ENCODE results near the gene MBTPS2.
"Not testable (repeated sequence)": the region's sequence is repeated elsewhere in the genome, so short reads cannot be mapped to it uniquely, and the experiment has no call there.

The MBTPS2 gene

DNA sequence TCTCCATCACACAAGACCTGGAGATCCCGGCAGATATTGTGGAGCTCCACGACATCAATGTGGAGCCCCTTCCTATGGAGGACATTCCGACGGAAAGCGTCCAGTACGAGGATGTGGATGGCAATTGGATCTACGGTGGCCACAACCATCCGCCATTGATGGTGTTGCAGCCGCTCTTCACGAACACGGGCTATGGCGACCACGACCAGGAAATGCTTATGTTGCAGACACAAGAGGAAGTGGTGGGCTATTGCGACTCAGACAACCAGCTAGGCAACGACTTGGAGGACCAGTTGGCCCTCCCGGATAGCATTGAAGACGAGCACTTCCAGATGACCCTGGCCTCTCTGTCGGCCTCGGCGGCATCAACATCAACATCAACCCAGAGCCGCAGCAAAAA is 17.1 kb downstream of the MBTPS2 start:
- DNase-seq (ENCODE audit: low read depth in 3 of 3): no peak

DNA sequence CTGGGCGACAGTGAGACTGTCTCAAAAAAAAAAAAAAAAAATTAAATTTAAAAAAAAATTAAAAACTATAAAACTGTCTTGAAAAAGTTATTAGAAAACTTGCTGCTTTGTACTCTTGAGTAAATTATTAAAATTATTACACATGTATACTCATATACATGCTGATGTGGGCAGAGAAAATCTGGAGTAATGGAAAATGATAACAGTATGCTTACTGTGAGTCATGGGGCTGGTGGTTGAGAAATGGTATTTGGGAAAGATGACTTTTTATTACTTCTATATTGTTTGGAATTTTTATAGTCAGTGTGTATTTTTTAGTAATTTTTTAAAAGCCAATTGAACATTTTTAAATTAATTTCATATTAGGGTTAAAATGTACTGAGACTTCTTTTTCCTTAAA is 23.8 kb downstream of the MBTPS2 start:
- DNase-seq (ENCODE audit: low read depth in 3 of 3): no peak

DNA sequence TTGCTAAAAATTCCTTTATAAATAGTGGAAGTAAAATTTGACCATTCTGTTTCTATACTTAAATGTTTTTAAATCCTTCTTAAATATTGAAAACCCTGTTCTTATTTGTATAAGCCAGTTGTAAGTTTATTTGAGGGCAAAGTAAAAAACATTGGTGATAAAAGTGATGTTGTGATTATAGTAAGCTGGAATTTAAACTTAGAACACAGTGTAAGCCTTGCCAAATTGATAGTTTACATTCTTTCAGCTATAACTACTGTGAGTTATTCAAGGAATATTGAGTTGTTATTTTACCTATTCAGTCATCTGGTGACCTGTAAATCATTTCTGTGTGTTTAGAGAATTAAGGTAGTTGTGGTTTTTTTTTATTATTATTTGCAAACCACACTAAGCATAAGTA is 26.0 kb downstream of the MBTPS2 start:
- no peak for DNase-seq (ENCODE audit: low read depth in 3 of 3)

DNA sequence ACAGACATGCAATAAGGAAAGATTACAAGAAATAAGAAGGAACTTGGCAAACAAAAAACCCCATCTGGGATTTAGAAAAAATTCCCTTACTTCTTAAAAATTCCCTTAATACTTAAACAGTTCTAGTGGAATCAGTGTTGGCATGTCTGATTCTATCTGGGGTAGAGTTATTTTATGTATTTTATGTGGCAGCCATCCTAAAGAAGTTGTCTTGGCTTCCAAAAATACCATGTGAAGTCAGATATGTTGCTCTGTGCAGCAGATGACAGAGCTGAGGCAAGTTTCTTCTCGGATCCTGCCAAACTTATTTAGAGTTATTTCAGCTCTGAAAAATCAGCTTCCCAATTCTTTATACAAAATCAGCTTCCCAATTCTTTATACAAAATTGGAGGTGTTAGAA is 31.1 kb downstream of the MBTPS2 start:
- DNase-seq (ENCODE audit: low read depth in 3 of 3): no peak

DNA sequence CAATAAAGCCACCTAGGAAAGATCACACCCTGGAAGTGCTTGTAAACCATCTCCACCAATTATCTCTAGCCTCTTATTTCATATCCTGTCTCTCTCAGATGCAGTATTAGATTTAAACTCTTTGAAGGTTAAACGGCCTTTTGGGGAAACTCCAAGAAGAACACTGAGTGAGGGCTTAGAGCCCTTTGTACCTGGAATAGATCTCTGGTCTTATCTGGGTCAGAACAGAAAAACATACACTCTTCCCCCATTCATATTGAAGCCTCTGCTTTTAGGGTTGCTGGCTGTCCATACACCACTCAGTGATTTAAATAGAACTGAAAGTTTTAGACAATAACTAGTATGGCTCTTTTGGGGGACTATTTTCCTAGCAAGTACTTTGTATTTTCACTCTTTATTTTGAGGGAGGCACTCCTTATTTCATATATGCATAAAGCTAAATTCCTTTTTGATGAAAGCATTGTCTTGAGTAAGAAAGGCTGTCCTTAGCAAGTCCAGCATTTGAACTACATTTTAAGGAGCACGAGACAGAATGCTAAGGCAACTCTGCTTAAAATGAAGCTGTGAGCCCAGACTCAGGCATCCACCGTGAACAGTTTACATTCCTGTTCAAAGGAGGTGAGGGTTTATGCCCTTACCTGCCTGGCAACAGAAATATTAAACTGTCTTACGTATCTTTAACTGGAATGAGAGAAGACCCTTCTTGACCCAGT is 33.8 kb downstream of the MBTPS2 start:
- DNase-seq (ENCODE audit: low read depth in 3 of 3): no peak

DNA sequence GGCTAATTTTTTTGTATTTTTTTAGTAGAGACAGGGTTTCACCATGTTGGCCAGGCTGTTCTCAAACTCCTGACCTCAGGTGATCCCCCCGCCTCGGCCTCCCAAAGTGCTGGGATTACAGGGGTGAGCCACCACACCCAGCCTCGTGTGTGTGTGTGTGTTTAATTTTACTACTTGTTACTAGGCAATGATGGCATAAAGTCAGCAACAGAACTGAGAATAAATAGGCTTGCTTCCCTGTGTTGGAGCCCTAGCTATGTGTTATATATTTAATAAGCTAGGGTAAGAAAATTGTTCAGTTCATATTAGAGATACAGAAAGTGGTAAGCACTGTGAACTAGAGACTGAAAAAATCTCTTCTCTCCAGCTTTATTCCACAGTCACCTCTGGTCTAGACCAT is 34.8 kb downstream of the MBTPS2 start:
- DNase-seq (ENCODE audit: low read depth in 3 of 3): not testable (repeated sequence)

DNA sequence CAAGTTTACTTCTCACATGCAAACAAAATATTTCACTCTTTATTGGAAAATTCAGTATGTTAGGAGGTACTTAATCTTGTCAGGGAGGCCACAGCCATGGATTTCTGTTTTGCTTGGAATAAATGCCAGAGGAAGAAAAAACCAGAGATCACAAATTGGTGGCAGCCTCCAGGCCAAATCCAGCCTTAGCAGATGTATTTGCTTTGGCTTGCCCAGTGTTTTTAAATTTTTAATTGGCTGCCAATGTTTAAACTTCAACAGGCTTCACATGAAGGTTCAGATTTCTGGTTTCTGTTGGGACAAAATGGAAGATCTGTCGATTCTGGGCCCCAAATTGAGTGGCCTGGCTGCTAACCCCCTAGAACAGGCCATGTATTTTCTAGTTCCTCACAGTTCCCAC is 35.6 kb downstream of the MBTPS2 start:
- DNase-seq (ENCODE audit: low read depth in 3 of 3): no peak

DNA sequence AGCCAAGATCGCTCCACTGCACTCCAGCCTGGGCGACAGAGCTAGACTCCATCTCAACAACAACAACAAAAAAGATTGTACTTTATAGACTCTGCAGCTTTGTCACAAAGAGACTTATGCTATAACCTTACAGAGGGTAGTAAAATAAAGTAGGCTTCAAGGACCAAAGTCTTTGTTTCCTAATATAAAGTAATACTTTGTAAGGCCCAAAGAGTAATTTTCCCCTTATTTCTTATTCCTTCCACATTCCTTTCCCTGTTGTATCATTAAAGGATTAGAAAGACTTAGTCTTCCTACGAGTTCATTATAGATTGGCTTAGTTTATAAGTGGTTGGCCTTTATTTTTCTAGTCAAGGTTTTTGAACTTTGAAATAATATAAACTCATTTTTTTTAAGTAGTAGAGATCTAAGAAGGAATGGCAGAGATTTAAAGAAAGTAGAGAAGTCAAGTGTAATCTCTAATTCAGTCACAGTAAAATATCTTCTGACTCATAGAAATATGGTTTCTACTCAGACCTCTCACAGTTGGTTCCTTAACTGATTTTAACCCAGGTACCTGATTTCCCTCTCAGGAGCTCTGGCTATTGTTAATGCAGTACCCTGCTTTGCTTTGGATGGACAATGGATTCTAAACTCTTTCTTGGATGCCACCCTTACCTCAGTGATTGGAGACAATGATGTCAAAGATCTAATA is 42.6 kb downstream of the MBTPS2 start:
- DNase-seq (ENCODE audit: low read depth in 3 of 3): no peak

DNA sequence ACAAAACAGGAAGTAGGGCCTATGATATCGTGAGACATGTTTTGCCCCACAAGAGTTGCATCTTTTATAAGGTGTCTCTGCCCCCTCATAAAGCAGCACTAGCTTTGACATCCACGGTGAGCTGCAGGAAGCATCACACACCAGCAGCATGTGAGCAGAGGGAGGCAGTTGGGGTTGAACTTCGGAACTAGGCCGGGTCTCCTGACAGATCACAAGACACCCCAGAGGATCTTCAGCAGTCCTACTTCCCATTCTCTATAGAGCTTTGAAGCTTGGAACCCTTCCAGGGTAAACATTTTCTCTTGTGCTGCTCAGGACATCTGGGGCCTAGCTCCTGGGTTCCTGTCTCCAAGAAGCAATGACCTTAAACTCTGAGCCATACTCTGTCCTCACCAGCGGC is 43.8 kb downstream of the MBTPS2 start:
- no peak for DNase-seq (ENCODE audit: low read depth in 3 of 3)

DNA sequence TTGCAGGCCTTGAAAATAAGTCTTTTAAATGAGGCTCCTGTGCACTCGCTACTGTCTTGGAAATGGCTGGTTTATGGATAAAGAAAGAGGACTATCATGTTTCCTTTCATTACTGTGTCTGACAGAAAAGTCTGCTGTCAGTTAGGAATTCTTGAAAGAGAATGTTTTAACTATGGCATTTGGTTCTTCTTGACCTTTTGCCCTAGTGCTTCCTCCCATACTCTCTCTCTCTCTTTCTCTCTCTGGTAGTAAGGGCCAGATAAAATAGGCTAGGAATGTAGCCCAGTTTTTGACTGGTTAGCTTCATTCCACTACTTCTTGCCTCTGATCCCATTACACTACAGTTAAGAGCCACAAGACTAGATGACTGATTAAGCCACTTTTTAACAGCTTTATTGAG is 46.2 kb downstream of the MBTPS2 start:
- DNase-seq (ENCODE audit: low read depth in 3 of 3): no peak

DNA sequence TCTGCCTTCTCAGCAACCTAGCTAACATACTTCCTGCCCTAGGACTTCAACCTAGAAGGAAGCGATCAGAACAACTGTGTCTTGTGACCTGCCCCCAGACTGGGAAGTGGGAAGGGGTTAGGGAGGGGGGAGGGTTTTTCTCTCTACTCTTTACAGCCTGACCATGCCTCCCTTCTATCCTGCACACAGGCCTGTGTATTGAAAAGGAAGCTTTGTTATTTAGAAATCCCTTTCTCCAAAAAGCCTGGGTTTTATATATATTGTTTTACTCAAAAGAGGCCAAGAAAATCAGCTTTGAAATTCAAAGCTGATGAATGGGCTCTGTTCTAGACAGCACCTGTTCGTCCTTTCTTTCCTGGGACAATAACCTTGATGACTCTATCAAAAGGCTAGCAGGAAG is 65.9 kb downstream of the MBTPS2 start:
- no peak for DNase-seq (ENCODE audit: low read depth in 3 of 3)

DNA sequence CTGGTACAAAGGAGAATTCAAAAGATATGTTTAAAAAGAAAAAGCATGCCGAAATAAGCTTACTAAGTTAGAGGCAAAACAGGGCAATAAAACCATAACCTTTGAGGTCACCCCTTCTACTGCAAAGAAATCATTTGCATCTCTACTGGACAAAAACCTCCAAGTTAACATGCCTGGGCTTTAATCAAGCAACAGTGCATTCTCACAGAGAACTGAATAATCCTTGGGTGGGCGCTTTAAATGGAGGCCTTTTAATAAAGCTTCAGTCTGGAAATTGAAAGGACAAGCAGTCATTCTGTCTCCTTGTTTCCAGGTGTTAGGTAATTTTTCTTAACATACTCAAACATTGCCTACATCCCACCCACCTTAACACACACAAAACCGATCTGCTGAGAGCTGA is 66.5 kb downstream of the MBTPS2 start:
- no peak for DNase-seq (ENCODE audit: low read depth in 3 of 3)

DNA sequence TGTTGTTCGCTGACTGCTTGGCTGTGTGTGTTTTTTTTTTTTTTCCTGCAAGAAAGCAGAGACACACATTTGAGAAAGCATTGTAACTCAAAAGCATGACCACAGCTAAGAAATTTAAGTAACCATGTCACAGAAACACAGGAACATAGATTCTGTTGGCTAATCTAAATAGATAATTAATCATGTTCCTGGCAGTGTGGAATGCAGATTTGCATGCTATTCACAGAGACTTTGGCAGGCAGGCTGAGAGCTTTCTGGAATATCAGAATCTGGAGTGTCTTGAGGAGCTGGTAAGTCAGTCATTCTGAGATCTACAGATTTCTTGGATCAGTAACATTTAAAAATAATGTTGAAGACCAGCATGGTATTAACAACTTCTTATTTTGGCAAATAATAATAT is 67.8 kb downstream of the MBTPS2 start:
- DNase-seq (ENCODE audit: low read depth in 3 of 3): no peak

DNA sequence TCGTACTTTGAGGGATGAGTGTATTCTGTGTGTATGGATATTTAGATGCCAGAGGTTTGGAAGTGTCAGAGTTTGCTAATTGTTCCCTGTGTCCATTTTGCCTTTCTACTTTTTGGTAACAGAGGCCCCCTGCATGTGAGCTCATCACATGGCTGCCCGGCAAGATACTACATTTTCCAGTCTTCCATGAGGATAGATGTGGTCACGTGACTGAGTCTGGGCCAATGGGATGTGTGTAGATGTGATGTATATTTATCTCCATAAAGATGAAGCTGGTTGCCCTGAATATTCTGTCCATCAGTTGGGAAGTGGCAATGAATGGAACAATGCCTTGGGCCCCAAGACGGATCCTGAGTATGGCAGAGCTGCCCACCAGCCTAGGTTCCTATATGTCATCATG is 72.1 kb downstream of the MBTPS2 start:
- no peak for DNase-seq (ENCODE audit: low read depth in 3 of 3)

DNA sequence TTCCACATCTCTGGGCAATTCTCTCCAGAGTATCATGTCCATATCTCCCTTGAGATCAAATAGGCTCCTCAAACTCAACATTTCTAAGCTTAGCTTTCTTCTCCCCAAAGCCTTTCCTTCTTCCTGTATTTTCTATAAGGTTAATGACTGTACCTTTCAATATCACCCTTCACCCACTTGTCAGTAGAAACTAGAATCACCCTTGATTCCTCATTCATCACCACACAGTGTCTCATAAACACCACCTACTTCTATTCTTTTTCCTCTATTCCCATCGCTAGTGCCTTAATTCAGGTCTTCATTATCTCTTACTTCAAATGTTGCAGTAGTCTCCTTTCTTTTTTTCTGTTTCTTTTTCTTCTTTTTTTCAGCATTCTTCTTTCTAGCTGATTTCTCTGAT is 72.8 kb downstream of the MBTPS2 start:
- no peak for DNase-seq (ENCODE audit: low read depth in 3 of 3)

DNA sequence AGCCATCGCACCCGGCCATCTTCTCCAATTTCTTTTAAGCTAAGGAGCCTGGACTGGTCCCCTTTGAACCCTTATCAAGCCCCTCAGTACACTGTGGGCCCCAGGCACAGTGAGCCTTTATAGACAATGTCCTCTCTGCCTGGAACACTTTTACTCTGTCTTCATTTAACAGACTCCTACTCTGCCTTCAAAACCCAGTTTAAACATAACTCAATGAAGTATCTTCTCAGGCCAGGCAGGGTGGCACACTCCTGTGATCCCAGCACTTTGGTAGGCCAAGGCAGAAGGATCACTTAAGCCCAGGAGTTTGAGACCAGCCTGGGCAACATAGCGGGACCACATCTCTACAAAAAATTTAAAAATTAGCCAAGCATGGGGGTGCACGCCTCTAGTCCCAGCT is 73.6 kb downstream of the MBTPS2 start:
- no peak for DNase-seq (ENCODE audit: low read depth in 3 of 3)

DNA sequence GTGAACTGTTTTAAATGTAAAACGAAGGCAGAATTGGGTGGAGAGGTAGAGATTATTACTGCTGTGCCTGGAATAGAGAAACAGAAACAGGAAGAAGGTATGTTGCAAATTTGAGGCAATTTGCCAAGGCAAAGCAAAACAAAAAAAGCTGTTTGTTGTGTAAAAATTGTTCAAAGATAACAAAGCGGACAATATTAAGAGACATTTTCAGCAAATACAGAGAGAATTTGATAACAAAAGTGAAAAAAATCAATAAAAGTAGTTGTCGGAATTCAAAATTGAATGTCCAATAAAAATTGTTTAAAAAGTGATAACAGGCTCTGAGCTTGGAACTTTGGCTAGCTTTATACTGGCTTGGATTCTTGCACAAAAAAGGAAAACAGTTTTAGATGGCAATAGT is 86.7 kb downstream of the MBTPS2 start:
- DNase-seq (ENCODE audit: low read depth in 3 of 3): no peak

DNA sequence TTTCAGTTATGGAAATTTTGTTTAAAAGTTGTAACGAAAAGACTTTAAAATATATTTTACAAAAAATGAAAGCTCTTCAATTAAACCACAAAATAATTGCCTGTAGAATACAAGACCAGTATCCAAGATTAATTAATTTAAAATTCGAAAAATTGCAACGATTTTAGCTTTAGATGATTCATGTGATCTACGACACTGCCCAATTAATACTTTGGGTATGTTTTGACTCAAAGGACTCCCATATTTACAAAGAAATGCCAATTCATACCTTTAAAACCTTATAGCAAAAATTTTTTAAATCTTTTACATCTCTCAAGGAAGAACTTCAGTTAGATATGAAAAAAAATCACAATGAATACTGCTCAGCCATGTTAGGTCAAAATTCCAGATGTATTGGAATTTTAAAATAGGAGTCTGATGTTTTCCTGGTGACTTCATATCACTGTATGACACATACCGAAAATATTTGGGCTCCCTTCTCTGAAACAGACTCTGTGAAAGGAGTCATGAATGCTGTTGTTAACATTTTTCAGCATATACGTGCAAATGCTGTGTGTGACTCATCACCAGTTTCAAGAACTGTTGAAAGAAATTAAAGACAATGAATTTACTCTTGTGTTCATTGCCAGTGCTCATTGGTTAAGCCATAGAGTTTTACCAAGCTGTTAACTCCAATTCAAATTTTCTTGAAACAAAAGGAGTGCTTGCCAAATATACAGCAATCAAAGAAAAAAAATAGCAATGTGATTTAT is 87.3 kb downstream of the MBTPS2 start:
- DNase-seq (ENCODE audit: low read depth in 3 of 3): no peak

DNA sequence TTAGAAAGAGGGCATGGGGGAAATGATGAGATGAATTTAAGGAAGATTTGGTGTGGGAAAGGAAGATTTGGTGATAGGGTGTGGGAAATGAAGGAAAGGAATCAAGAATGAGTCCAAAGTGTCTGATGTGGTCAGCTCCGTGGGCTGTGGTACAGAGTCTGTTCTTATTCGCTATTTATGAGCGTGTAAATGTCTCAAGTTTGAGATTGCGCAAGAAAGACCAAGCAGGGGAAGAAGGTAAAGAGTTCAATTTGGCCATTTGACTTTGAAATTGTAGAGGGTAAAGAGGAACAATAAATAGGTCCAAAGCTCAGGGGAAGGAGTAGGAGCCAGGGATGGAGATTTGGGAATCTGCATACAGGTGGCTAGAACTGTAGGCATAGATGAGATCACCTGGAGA is 89.8 kb downstream of the MBTPS2 start:
- DNase-seq (ENCODE audit: low read depth in 3 of 3): no peak

DNA sequence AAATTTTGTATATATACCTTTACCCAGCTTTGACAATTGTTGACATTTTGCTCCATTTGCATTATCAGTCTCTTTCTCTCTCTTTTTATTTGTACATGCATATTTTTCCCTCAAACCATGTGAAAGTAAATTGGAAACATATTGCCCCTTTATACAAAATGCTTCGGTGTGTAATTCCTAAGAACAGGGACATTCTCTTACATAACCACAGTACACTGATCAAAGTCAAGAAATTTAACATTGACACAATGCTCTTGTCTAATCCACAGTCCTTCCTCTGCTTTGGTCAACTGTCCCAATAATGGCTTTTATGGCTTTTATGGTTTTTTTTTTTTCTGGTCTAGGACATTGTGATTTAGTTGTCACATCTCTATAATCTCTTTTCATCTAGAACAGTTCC is 91.6 kb downstream of the MBTPS2 start:
- no peak for DNase-seq (ENCODE audit: low read depth in 3 of 3)

DNA sequence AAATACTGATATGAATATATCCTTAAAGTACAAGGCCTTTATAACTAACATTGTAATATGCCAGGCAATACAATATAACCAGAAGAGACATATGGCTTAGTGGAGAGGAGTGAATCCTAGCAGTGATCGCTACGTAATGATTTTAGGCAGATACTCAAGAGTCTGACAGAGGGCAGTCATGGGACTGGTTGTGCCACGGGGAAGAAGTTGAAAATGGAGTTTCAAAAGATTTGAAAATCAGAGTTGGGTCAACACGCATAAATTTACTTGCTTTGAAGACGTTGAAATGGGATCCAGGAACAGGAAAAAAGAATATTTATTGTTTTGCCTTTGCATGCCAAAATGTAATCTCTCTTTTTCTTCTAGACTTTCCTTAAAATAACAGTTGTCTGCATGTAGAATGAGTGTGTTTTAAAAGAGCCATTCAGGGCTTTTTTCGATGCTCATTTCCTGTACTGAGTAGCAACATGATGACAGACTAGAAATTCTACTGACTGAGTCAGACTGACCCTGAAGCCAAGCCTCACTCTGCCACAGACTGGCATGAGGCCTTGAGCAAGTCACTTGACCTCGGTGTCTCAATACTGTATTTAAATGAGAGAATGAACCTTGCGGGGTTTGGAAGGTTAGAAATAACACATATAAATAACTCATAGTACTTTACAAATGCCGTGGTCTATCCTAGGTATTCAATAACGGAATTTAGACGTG is 93.0 kb downstream of the MBTPS2 start:
- DNase-seq (ENCODE audit: low read depth in 3 of 3): no peak

DNA sequence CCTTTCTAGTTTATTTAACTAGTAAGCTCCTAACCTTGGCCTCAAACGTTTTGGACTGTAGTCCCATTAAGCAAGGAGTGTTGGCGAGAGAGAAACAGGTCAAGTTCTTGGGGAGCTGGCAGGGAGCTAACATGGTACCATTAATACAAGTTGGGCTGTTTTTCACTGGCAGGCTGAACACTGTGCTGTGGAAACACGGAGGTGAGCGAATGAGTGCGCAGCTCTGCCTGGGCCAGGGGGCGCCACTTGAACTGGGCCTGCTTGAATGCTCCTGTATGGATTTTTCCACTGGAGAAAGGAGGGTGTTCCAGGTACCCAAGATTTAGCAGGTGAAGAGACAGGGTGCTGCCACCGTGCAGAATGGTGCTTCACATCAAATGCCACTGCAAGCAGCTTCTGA is 93.7 kb downstream of the MBTPS2 start:
- no peak for DNase-seq (ENCODE audit: low read depth in 3 of 3)
